Measurements from ENCODE around the gene RTF2.
"Not testable (repeated sequence)": the region's sequence is repeated elsewhere in the genome, so short reads cannot be mapped to it uniquely, and the experiment has no call there.

Gene RTF2

GRCh38 chr20:56554869-56555268 is 86.4 kb downstream of the RTF2 start:
- peak; percentile 99 for DNase-seq

- no peak for DNase-seq
Measured at GRCh38 chr20:56558968-56559367, 90.5 kb downstream of the RTF2 start.

DNA sequence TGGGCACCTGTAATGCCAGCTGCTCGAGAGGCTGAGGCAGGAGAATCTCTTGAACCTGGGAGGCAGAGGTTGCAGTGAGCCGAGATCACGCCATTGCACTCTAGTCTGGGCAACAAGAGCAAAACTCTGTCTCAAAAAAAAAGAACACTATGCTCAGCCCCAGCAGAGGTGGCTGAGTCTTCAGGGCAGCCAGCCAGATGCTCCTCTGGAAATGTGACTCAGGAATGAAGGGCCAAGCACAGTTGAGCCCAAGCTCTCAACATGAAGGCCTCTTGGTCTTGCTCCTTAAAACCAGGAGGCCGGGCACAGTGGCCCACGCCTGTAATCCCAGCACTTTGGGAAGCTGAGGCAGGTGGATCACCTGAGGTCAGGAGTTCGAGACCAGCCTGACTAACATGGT is 96.1 kb downstream of the RTF2 start:
- DNase-seq, result not testable (repeated sequence)

DNA sequence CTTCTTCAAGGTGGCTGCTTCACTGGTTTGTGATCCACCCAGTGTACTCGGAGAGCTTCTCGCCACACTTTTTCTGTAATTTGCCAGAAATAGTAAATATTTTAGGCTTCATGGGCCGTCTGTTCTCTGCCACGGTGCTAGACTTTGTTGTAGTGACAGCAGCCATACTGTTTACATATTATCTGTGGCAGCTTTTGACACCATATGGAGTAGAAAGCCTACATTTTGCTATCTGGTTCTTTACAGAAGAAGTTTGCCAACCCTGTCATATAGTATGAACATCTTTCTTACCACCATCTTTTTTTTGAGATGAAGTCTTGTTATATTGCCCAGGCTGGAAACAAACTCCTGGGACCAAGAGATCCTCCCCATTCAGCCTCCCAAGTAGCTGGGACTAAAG is 97.1 kb downstream of the RTF2 start:
- no peak for DNase-seq

GRCh38 chr20:56566621-56567020 is 98.2 kb downstream of the RTF2 start:
- peak; percentile 69 for DNase-seq
